ENCODE results near the gene TUT7. TPM values are rescaled to one million over a fixed set of nuclear protein-coding genes. Genes with fewer than 3 reads are reported as not detected.

The TUT7 gene
- total and polyA plus RNA-seq, 10 of the 15 experiments (the other 5 are each of a cell fraction or from before 2014, with no cell fraction given): 10.0 to 49.8 (median 30.4) TPM

- no peaks in the 10 kb centered on the region for H4K20me1 ChIP-seq (ENCODE audit: control insufficient read depth, insufficient read depth)
- H3K4me1 ChIP-seq (ENCODE audit: control insufficient read depth, insufficient read depth, low read length): no peaks in the 10 kb centered on the region
- 70% methylated on average over 4 of the region's 4 CpGs for WGBS (ENCODE audit: insufficient coverage, insufficient replicate concordance, low lambda C conversion rate, missing lambda C conversion rate)
- BruUV-seq (replicated peaks): no TSS peak
- DNase-seq (ENCODE audit: low read depth, low spot score): no peak
- no peaks in the 10 kb centered on the region for H3K36me3 ChIP-seq (ENCODE audit: control insufficient read depth in 2 of 2, insufficient read depth in 2 of 2, low read length in 1 of 2)
- H3K4me2 ChIP-seq (ENCODE audit: control insufficient read depth, insufficient read depth): no peak overlapping the region
- in situ Hi-C loops (cut with MboI) (no loop called here), intact Hi-C loops (cut with micrococcal nuclease; ENCODE audit: unreplicated experiment) (no loop called here)
- ChIA-PET CTCF (interaction anchor here (1.0 kb wide), 1 partner anchor 10 kb away, joined by 3 read pairs; no protein-coding TSS in a partner anchor), POLR2A (no interaction called here), RAD21 (ENCODE audit: unreplicated experiment) (no interaction called here), SMC1A (ENCODE audit: uncharacterized antibody, unreplicated experiment) (interaction anchor here (0.7 to 1.5 kb wide), 2 partner anchors 14 to 17 kb away, joined by 3 read pairs; no protein-coding TSS in a partner anchor)
- no peaks in the 10 kb centered on the region for H3K79me2 ChIP-seq (ENCODE audit: control insufficient read depth, insufficient read depth, low read length)
- H2AFZ ChIP-seq (ENCODE audit: control insufficient read depth, low read depth, low read length): no peak overlapping the region
- H3K9ac ChIP-seq (ENCODE audit: control insufficient read depth, insufficient read depth, low read length): no peak overlapping the region
- no peak for FAIRE-seq
- no peak overlapping the region for H3K27ac ChIP-seq (ENCODE audit: control insufficient read depth, insufficient read depth)
- H3K27me3 ChIP-seq (replicated peaks in 1 of 2; ENCODE audit: control insufficient read depth in 2 of 2, insufficient read depth in 2 of 2, low read length in 1 of 2): no peaks in the 10 kb centered on the region; a peak in 1 of 4 replicates
- no peaks in the 10 kb centered on the region; the same call in 2 of the 3 replicates for H3K9me3 ChIP-seq (replicated peaks; ENCODE audit: control insufficient read depth, insufficient read depth, low read length)
- no peak for ATAC-seq
- H3K4me3 ChIP-seq: no peak overlapping the region
- TF ChIP-seq CREM (IDR thresholded peaks at IDR 0.05; ENCODE audit: low read depth): no peak
- TF ChIP-seq SREBF1 (IDR thresholded peaks at IDR 0.05; ENCODE audit: low read length): no peak
- TF ChIP-seq ZNF687 (IDR thresholded peaks at IDR 0.05): no peak
- TF ChIP-seq ZNF384 (IDR thresholded peaks at IDR 0.05; ENCODE audit: borderline replicate concordance, low read depth, low read length): no peak
- TF ChIP-seq ZBED1 (IDR thresholded peaks at IDR 0.05; ENCODE audit: borderline replicate concordance): no peak
- TF ChIP-seq SMAD1 (IDR thresholded peaks at IDR 0.05; ENCODE audit: low read depth, partially characterized antibody): no peak
- no peak for TF ChIP-seq SKIL (IDR thresholded peaks at IDR 0.05; ENCODE audit: low read depth, poor library complexity, severe bottlenecking)
- no peak for TF ChIP-seq ZNF207 (IDR thresholded peaks at IDR 0.05; ENCODE audit: borderline replicate concordance)
- TF ChIP-seq MEF2B (IDR thresholded peaks at IDR 0.05; ENCODE audit: partially characterized antibody, poor library complexity, severe bottlenecking): no peak
- TF ChIP-seq EZH2 (IDR thresholded peaks at IDR 0.05; ENCODE audit: borderline replicate concordance, control insufficient read depth, low read depth, low read length): no peak
- no peak for TF ChIP-seq CEBPB (IDR thresholded peaks at IDR 0.05; ENCODE audit: borderline replicate concordance in 1 of 2, low read depth in 2 of 2, low read length in 2 of 2)
- TF ChIP-seq SRF (IDR thresholded peaks at IDR 0.05; ENCODE audit: low read depth in 2 of 2, low read length in 2 of 2): no peak
- TF ChIP-seq NR2F1 (conservative IDR thresholded peaks at IDR 0.05): no peak
- TF ChIP-seq ZNF592 (IDR thresholded peaks at IDR 0.05): no peak
- TF ChIP-seq RUNX3 (IDR thresholded peaks at IDR 0.05; ENCODE audit: low read length): no peak
Observed at GRCh38 chr9:86389628-86390027, 35.4 kb upstream of the TUT7 start.
